ENCODE data around the gene CIZ1. TPM values are rescaled to one million over a fixed set of nuclear protein-coding genes. Genes with fewer than 3 reads are reported as not detected.

CIZ1 gene
- total and polyA plus RNA-seq, 2 of the 13 experiments (the other 11 are each of a cell fraction or from before 2014, with no cell fraction given), result 30.6 to 50.3 TPM

- TF ChIP-seq ZNF589 (CRISPR knock-in tag; conservative IDR thresholded peaks at IDR 0.05) (peak; percentile 52; the same call in 1 of the 2 replicates), HNRNPLL (IDR thresholded peaks at IDR 0.05; ENCODE audit: low read depth, low read length, poor library complexity, severe bottlenecking) (peak; percentile 66), ETV6 (CRISPR knock-in tag; conservative IDR thresholded peaks at IDR 0.05) (no peak), SRSF1 (optimal IDR thresholded peaks at IDR 0.05; ENCODE audit: low read depth, low read length) (peak; percentile 62), RXRB (CRISPR knock-in tag; IDR thresholded peaks at IDR 0.05; ENCODE audit: borderline replicate concordance) (0 out of 2 replicates have a peak, but pooled peaks have one; percentile 17), GATAD2A (CRISPR knock-in tag; IDR thresholded peaks at IDR 0.05) (no peak), ZNF546 (CRISPR knock-in tag; conservative IDR thresholded peaks at IDR 0.05) (peak; percentile 71; the same call in 1 of the 2 replicates), ZNF747 (CRISPR knock-in tag; IDR thresholded peaks at IDR 0.05; ENCODE audit: borderline replicate concordance) (peak; percentile 86; the same call in 1 of the 2 replicates), SIX1 (CRISPR knock-in tag; IDR thresholded peaks at IDR 0.05; ENCODE audit: borderline replicate concordance) (no peak), ZNF563 (CRISPR knock-in tag; IDR thresholded peaks at IDR 0.05) (peak; percentile 73; the same call in 1 of the 2 replicates), CBFB (CRISPR knock-in tag; IDR thresholded peaks at IDR 0.05) (peak; percentile 53; the same call in 1 of the 2 replicates), UBTF (CRISPR knock-in tag; IDR thresholded peaks at IDR 0.05) (peak; percentile 41; the same call in 1 of the 2 replicates), SALL2 (CRISPR knock-in tag; IDR thresholded peaks at IDR 0.05) (peak; percentile 21; the same call in 1 of the 2 replicates), ZNF567 (CRISPR knock-in tag; IDR thresholded peaks at IDR 0.05; ENCODE audit: borderline replicate concordance) (0 out of 2 replicates have a peak, but pooled peaks have one; percentile 79), ZNF431 (CRISPR knock-in tag; IDR thresholded peaks at IDR 0.05; ENCODE audit: borderline replicate concordance, low read depth) (no peak), NFE2 (CRISPR knock-in tag; IDR thresholded peaks at IDR 0.05) (no peak)
- TF ChIP-seq, protein P1, sequence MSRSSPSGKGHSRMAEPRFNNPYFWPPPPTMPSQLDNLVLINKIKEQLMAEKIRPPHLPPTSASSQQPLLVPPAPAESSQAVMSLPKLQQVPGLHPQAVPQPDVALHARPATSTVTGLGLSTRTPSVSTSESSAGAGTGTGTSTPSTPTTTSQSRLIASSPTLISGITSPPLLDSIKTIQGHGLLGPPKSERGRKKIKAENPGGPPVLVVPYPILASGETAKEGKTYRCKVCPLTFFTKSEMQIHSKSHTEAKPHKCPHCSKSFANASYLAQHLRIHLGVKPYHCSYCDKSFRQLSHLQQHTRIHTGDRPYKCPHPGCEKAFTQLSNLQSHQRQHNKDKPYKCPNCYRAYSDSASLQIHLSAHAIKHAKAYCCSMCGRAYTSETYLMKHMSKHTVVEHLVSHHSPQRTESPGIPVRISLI (CRISPR knock-in tag; IDR thresholded peaks at IDR 0.05; ENCODE audit: borderline replicate concordance), result peak; percentile 27; the same call in 1 of the 2 replicates
- TF ChIP-seq, protein P2, sequence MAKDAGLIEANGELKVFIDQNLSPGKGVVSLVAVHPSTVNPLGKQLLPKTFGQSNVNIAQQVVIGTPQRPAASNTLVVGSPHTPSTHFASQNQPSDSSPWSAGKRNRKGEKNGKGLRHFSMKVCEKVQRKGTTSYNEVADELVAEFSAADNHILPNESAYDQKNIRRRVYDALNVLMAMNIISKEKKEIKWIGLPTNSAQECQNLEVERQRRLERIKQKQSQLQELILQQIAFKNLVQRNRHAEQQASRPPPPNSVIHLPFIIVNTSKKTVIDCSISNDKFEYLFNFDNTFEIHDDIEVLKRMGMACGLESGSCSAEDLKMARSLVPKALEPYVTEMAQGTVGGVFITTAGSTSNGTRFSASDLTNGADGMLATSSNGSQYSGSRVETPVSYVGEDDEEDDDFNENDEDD (CRISPR knock-in tag; IDR thresholded peaks at IDR 0.05; ENCODE audit: borderline replicate concordance), result peak; percentile 79; the same call in 1 of the 2 replicates
- TF ChIP-seq, protein P3, sequence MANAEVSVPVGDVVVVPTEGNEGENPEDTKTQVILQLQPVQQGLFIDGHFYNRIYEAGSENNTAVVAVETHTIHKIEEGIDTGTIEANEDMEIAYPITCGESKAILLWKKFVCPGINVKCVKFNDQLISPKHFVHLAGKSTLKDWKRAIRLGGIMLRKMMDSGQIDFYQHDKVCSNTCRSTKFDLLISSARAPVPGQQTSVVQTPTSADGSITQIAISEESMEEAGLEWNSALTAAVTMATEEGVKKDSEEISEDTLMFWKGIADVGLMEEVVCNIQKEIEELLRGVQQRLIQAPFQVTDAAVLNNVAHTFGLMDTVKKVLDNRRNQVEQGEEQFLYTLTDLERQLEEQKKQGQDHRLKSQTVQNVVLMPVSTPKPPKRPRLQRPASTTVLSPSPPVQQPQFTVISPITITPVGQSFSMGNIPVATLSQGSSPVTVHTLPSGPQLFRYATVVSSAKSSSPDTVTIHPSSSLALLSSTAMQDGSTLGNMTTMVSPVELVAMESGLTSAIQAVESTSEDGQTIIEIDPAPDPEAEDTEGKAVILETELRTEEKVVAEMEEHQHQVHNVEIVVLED (CRISPR knock-in tag; IDR thresholded peaks at IDR 0.05; ENCODE audit: borderline replicate concordance), result peak; percentile 66; the same call in 1 of the 2 replicates
- TF ChIP-seq, protein P4, sequence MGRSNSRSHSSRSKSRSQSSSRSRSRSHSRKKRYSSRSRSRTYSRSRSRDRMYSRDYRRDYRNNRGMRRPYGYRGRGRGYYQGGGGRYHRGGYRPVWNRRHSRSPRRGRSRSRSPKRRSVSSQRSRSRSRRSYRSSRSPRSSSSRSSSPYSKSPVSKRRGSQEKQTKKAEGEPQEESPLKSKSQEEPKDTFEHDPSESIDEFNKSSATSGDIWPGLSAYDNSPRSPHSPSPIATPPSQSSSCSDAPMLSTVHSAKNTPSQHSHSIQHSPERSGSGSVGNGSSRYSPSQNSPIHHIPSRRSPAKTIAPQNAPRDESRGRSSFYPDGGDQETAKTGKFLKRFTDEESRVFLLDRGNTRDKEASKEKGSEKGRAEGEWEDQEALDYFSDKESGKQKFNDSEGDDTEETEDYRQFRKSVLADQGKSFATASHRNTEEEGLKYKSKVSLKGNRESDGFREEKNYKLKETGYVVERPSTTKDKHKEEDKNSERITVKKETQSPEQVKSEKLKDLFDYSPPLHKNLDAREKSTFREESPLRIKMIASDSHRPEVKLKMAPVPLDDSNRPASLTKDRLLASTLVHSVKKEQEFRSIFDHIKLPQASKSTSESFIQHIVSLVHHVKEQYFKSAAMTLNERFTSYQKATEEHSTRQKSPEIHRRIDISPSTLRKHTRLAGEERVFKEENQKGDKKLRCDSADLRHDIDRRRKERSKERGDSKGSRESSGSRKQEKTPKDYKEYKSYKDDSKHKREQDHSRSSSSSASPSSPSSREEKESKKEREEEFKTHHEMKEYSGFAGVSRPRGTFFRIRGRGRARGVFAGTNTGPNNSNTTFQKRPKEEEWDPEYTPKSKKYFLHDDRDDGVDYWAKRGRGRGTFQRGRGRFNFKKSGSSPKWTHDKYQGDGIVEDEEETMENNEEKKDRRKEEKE (IDR thresholded peaks at IDR 0.05), result no peak
Measured at GRCh38 chr9:128127568-128127989, 63.8 kb downstream of the CIZ1 start, which contains the start of gene PTGES2 (continued).

All from HepG2 (cell line).